HEK293 (cell line): ENCODE measurements around the gene UPK3A.

Source experiments
- CTCF ChIA-PET: fragments of 350-600 bp; formaldehyde crosslinking; extraction: SDS; loops from one replicate; lab custom pipeline; 2021; ENCODE audit warnings: antibody characterized with exemption; lab: Yijun Ruan, JAX
- POLR2A ChIA-PET: fragments of 300-600 bp; formaldehyde crosslinking; extraction: SDS; loops from one replicate; lab custom pipeline; 2020; ENCODE audit warnings: antibody characterized with exemption, inconsistent platforms; lab: Yijun Ruan, JAX
- H3K27ac ChIP-seq: fragments of 200-500 bp; sonication (Bioruptor generic); 2 replicates; pipeline ENCODE4 v1.5.1; 2014; ENCODE audit warnings: low read depth, low read length, control low read depth, inconsistent platforms; ENCODE audit errors: extremely low read depth
- H3K36me3 ChIP-seq, 2 experiments: fragments of 200-500 bp in 1 of 2; sonication (Bioruptor generic) in 1 of 2; 1 replicate in 1 of 2; 2 replicates in 1 of 2; pipeline ENCODE4 v1.5.1; 2014 to 2017; ENCODE audit warnings: inconsistent platforms in 2 of 2, low read length in 2 of 2; ENCODE audit not compliant: control insufficient read depth in 2 of 2, insufficient read depth in 1 of 2
- H3K4me1 ChIP-seq: fragments of 200-500 bp; sonication (Bioruptor generic); 2 replicates; pipeline ENCODE4 v1.5.1; 2014; ENCODE audit warnings: mild to moderate bottlenecking, low read length, inconsistent platforms; ENCODE audit not compliant: control insufficient read depth, insufficient read depth
- H3K4me3 ChIP-seq: 2 replicates; pipeline ENCODE4 v1.5.1; 2011; ENCODE audit warnings: low read depth, mild to moderate bottlenecking, control low read depth, low read length, moderate library complexity
- H3K9me3 ChIP-seq: fragments of 200-500 bp; sonication (Bioruptor generic); 2 replicates; pipeline ENCODE4 v1.5.1; 2014; ENCODE audit warnings: low read depth, low read length, inconsistent platforms; ENCODE audit not compliant: control insufficient read depth, insufficient read depth
- GLIS1 ChIP-seq: fragments of 450-650 bp; formaldehyde crosslinking; IDR thresholded peaks from 2 replicates; pipeline ENCODE4 v1.5.1; 2016; ENCODE audit warnings: missing biosample characterization, missing genetic modification characterization
- IKZF3 ChIP-seq: fragments of 450-650 bp; IDR thresholded peaks from 2 replicates; pipeline ENCODE4 v1.5.0; 2018; ENCODE audit warnings: missing biosample characterization, mild to moderate bottlenecking, missing genetic modification characterization, moderate library complexity
- KLF9 ChIP-seq: fragments of 450-650 bp; formaldehyde crosslinking; IDR thresholded peaks from 2 replicates; pipeline ENCODE4 v1.5.1; 2016; ENCODE audit warnings: missing biosample characterization, missing genetic modification characterization, low read depth
- OSR2 ChIP-seq: fragments of 450-650 bp; formaldehyde crosslinking; IDR thresholded peaks from 2 replicates; pipeline ENCODE4 v1.5.1; 2016; ENCODE audit warnings: missing biosample characterization, missing genetic modification characterization
- OVOL3 ChIP-seq: fragments of 450-650 bp; formaldehyde crosslinking; IDR thresholded peaks from 2 replicates; pipeline ENCODE4 v1.5.1; 2016; ENCODE audit warnings: missing biosample characterization, missing genetic modification characterization
- PATZ1 ChIP-seq: fragments of 450-650 bp; formaldehyde crosslinking; IDR thresholded peaks from 2 replicates; pipeline ENCODE4 v1.5.1; 2016; ENCODE audit warnings: missing biosample characterization, missing genetic modification characterization
- REST ChIP-seq: fragments of 450-650 bp; formaldehyde crosslinking; IDR thresholded peaks from 2 replicates; pipeline ENCODE4 v1.5.1; 2016; ENCODE audit warnings: missing biosample characterization, missing genetic modification characterization
- SETDB1 ChIP-seq: IDR thresholded peaks from one replicate; pipeline ENCODE4 v1.6.1; 2017; ENCODE audit warnings: mild to moderate bottlenecking, low read length, moderate library complexity, mixed read lengths; ENCODE audit not compliant: insufficient read length
- TCF7L2 ChIP-seq: IDR thresholded peaks from 2 replicates; pipeline ENCODE4 v1.6.1; 2011; ENCODE audit warnings: low read depth, mild to moderate bottlenecking, inconsistent platforms, low read length, moderate library complexity, borderline replicate concordance
- TRIM28 ChIP-seq: IDR thresholded peaks from 2 replicates; pipeline ENCODE4 v1.6.1; 2011; ENCODE audit warnings: low read length, control low read depth, borderline replicate concordance
- WT1 ChIP-seq: fragments of 450-650 bp; formaldehyde crosslinking; IDR thresholded peaks from 2 replicates; pipeline ENCODE4 v1.5.1; 2016; ENCODE audit warnings: missing biosample characterization, missing genetic modification characterization
- ZBTB17 ChIP-seq: fragments of 450-650 bp; formaldehyde crosslinking; IDR thresholded peaks from 2 replicates; pipeline ENCODE4 v1.5.1; 2016; ENCODE audit warnings: missing biosample characterization, missing genetic modification characterization
- ZBTB7A ChIP-seq: fragments of 450-650 bp; formaldehyde crosslinking; IDR thresholded peaks from 2 replicates; pipeline ENCODE4 v1.5.1; 2016; ENCODE audit warnings: low read depth, missing biosample characterization, missing genetic modification characterization
- ZBTB8A ChIP-seq: fragments of 450-650 bp; formaldehyde crosslinking; IDR thresholded peaks from 2 replicates; pipeline ENCODE4 v1.5.1; 2016; ENCODE audit warnings: missing biosample characterization, missing genetic modification characterization
- ZFHX2 ChIP-seq: fragments of 450-650 bp; formaldehyde crosslinking; conservative IDR thresholded peaks from 2 replicates; pipeline ENCODE4 v1.5.1; 2016; ENCODE audit warnings: missing biosample characterization, missing genetic modification characterization
- ZNF10 ChIP-seq: fragments of 450-650 bp; formaldehyde crosslinking; IDR thresholded peaks from 2 replicates; pipeline ENCODE4 v1.5.1; 2017; ENCODE audit warnings: missing biosample characterization, missing genetic modification characterization
- ZNF146 ChIP-seq: fragments of 450-650 bp; formaldehyde crosslinking; IDR thresholded peaks from 2 replicates; pipeline ENCODE4 v1.5.1; 2016; ENCODE audit warnings: missing biosample characterization, missing genetic modification characterization
- ZNF174 ChIP-seq: fragments of 450-650 bp; formaldehyde crosslinking; IDR thresholded peaks from 2 replicates; pipeline ENCODE4 v1.5.0; 2017; ENCODE audit warnings: missing biosample characterization, mild to moderate bottlenecking, missing genetic modification characterization
- ZNF2 ChIP-seq: fragments of 450-650 bp; formaldehyde crosslinking; IDR thresholded peaks from 2 replicates; pipeline ENCODE4 v1.5.1; 2016; ENCODE audit warnings: missing biosample characterization, missing genetic modification characterization
- ZNF266 ChIP-seq: fragments of 450-650 bp; formaldehyde crosslinking; IDR thresholded peaks from 2 replicates; pipeline ENCODE4 v1.5.1; 2016; ENCODE audit warnings: missing biosample characterization, missing genetic modification characterization, low read depth
- ZNF335 ChIP-seq: fragments of 450-650 bp; formaldehyde crosslinking; conservative IDR thresholded peaks from 2 replicates; pipeline ENCODE4 v1.5.1; 2016; ENCODE audit warnings: missing biosample characterization, missing genetic modification characterization
- ZNF48 ChIP-seq: fragments of 450-650 bp; formaldehyde crosslinking; IDR thresholded peaks from 2 replicates; pipeline ENCODE4 v1.5.1; 2016; ENCODE audit warnings: missing biosample characterization, missing genetic modification characterization
- ZNF501 ChIP-seq: fragments of 450-650 bp; formaldehyde crosslinking; IDR thresholded peaks from 2 replicates; pipeline ENCODE4 v1.5.1; 2016; ENCODE audit warnings: missing biosample characterization, missing genetic modification characterization
- ZNF510 ChIP-seq: fragments of 450-650 bp; formaldehyde crosslinking; IDR thresholded peaks from 2 replicates; pipeline ENCODE4 v1.5.1; 2018; ENCODE audit warnings: mild to moderate bottlenecking, missing genetic modification characterization, missing biosample characterization; ENCODE audit not compliant: insufficient replicate concordance
- ZNF544 ChIP-seq: fragments of 450-650 bp; formaldehyde crosslinking; IDR thresholded peaks from 2 replicates; pipeline ENCODE4 v1.5.0; 2017; ENCODE audit warnings: missing biosample characterization, missing genetic modification characterization
- ZNF549 ChIP-seq: fragments of 450-650 bp; IDR thresholded peaks from 2 replicates; pipeline ENCODE4 v1.5.1; 2018; ENCODE audit warnings: missing biosample characterization, missing genetic modification characterization, mild to moderate bottlenecking, inconsistent platforms, moderate library complexity
- ZNF654 ChIP-seq: fragments of 450-650 bp; formaldehyde crosslinking; IDR thresholded peaks from 2 replicates; pipeline ENCODE4 v1.5.1; 2016; ENCODE audit warnings: low read depth, missing biosample characterization, missing genetic modification characterization
- ZNF664 ChIP-seq: fragments of 450-650 bp; formaldehyde crosslinking; IDR thresholded peaks from 2 replicates; pipeline ENCODE4 v1.5.1; 2016; ENCODE audit warnings: missing biosample characterization, missing genetic modification characterization
- ZNF707 ChIP-seq: fragments of 450-650 bp; formaldehyde crosslinking; IDR thresholded peaks from 2 replicates; pipeline ENCODE4 v1.5.1; 2016; ENCODE audit warnings: missing biosample characterization, missing genetic modification characterization
- ZSCAN16 ChIP-seq: fragments of 450-650 bp; formaldehyde crosslinking; IDR thresholded peaks from 2 replicates; pipeline ENCODE4 v1.5.1; 2016; ENCODE audit warnings: missing biosample characterization, missing genetic modification characterization
- TF ChIP-seq, protein P1 (sequence below): fragments of 450-650 bp; formaldehyde crosslinking; conservative IDR thresholded peaks from 2 replicates; pipeline ENCODE4 v1.5.1; 2016; ENCODE audit warnings: low read depth, missing biosample characterization, missing genetic modification characterization

UPK3A gene

GRCh38 chr22:45263463-45264269 is 21.1 kb upstream of the UPK3A start:
- H3K9me3 ChIP-seq: no peaks in the 10 kb centered on the region
- peaks cover 3% of the 10 kb centered on the region; the same call in 1 of the 2 replicates for H3K4me1 ChIP-seq
- CTCF ChIA-PET: interaction anchor here (0.6 to 2.5 kb wide), 11 partner anchors 11 to 369 kb away, joined by 3 to 6 read pairs (median 3); no protein-coding TSS in a partner anchor
- H3K36me3 ChIP-seq: no peaks in the 10 kb centered on the region
- no peak overlapping the region for H3K4me3 ChIP-seq
- POLR2A ChIA-PET: no interaction called here
- H3K27ac ChIP-seq: no peak overlapping the region
- TF ChIP-seq ZNF510 (no peak), ZSCAN16 (no peak), ZBTB8A (tag by site-specific recombination) (no peak), ZNF174 (tag by site-specific recombination) (no peak), TCF7L2 (no peak), ZNF549 (no peak), ZBTB7A (tag by site-specific recombination) (no peak), ZNF664 (tag by site-specific recombination) (no peak), ZNF48 (tag by site-specific recombination) (no peak), TRIM28 (peak; percentile 68), ZNF544 (tag by site-specific recombination) (no peak), IKZF3 (tag by site-specific recombination) (no peak), PATZ1 (tag by site-specific recombination) (no peak), WT1 (tag by site-specific recombination) (no peak), OSR2 (tag by site-specific recombination) (no peak), KLF9 (no peak), OVOL3 (tag by site-specific recombination) (no peak), ZNF501 (no peak), ZNF10 (tag by site-specific recombination) (peak; percentile 72; the same call in 1 of the 2 replicates), ZNF654 (tag by site-specific recombination) (peak; percentile 40; the same call in 1 of the 2 replicates), ZNF146 (tag by site-specific recombination) (no peak), GLIS1 (peak; percentile 71), ZNF335 (tag by site-specific recombination) (peak; percentile 52; the same call in 1 of the 2 replicates), ZNF707 (tag by site-specific recombination) (no peak), SETDB1 (no peak), ZBTB17 (tag by site-specific recombination) (peak; percentile 79), REST (tag by site-specific recombination) (no peak), ZFHX2 (peak; percentile 18; the same call in 1 of the 2 replicates), ZNF2 (tag by site-specific recombination) (no peak), ZNF266 (no peak)
- TF ChIP-seq, protein P1, sequence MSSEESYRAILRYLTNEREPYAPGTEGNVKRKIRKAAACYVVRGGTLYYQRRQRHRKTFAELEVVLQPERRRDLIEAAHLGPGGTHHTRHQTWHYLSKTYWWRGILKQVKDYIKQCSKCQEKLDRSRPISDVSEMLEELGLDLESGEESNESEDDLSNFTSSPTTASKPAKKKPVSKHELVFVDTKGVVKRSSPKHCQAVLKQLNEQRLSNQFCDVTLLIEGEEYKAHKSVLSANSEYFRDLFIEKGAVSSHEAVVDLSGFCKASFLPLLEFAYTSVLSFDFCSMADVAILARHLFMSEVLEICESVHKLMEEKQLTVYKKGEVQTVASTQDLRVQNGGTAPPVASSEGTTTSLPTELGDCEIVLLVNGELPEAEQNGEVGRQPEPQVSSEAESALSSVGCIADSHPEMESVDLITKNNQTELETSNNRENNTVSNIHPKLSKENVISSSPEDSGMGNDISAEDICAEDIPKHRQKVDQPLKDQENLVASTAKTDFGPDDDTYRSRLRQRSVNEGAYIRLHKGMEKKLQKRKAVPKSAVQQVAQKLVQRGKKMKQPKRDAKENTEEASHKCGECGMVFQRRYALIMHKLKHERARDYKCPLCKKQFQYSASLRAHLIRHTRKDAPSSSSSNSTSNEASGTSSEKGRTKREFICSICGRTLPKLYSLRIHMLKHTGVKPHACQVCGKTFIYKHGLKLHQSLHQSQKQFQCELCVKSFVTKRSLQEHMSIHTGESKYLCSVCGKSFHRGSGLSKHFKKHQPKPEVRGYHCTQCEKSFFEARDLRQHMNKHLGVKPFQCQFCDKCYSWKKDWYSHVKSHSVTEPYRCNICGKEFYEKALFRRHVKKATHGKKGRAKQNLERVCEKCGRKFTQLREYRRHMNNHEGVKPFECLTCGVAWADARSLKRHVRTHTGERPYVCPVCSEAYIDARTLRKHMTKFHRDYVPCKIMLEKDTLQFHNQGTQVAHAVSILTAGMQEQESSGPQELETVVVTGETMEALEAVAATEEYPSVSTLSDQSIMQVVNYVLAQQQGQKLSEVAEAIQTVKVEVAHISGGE (tag by site-specific recombination): no peak
